H9 (cell line): ENCODE measurements around the gene CLIC3. TPM values are rescaled to one million over a fixed set of nuclear protein-coding genes. Genes with fewer than 3 reads are reported as not detected.

Source experiments
- DNase-seq: peaks from one replicate; pipeline ENCODE4 v3.0.0-alpha.2; 2017
- H2AFZ ChIP-seq: one replicate; pipeline ENCODE4 v1.6.1; 2013; ENCODE audit warnings: mild to moderate bottlenecking, low read length, control low read depth, moderate library complexity
- H2AK5ac ChIP-seq: 2 replicates; pipeline ENCODE4 v1.6.1; 2013; ENCODE audit warnings: low read length, control low read depth, mixed read lengths; ENCODE audit not compliant: insufficient read length
- H2BK120ac ChIP-seq: one replicate; pipeline ENCODE4 v1.6.1; 2013; ENCODE audit warnings: low read depth, mild to moderate bottlenecking, low read length, control low read depth, inconsistent platforms; ENCODE audit not compliant: poor library complexity, severe bottlenecking
- H2BK12ac ChIP-seq: 2 replicates; pipeline ENCODE4 v1.6.1; 2013; ENCODE audit warnings: low read length, control low read depth, mixed read lengths, low read depth; ENCODE audit not compliant: insufficient read length
- H2BK15ac ChIP-seq: 2 replicates; pipeline ENCODE4 v1.6.1; 2013; ENCODE audit warnings: low read depth, low read length, control low read depth
- H2BK20ac ChIP-seq: one replicate; pipeline ENCODE4 v1.6.1; 2013; ENCODE audit warnings: low read depth, mild to moderate bottlenecking, low read length, control low read depth, inconsistent platforms; ENCODE audit not compliant: poor library complexity, severe bottlenecking
- H2BK5ac ChIP-seq: 2 replicates; pipeline ENCODE4 v1.6.1; 2013; ENCODE audit warnings: low read length, control low read depth, mixed read lengths; ENCODE audit not compliant: insufficient read length
- H3K14ac ChIP-seq: 2 replicates; pipeline ENCODE4 v1.6.1; 2013; ENCODE audit warnings: low read length, control low read depth; ENCODE audit not compliant: insufficient read depth
- H3K18ac ChIP-seq: 2 replicates; pipeline ENCODE4 v1.6.1; 2013; ENCODE audit warnings: low read depth, mild to moderate bottlenecking, mixed read lengths, low read length, control low read depth; ENCODE audit not compliant: insufficient read length
- H3K23ac ChIP-seq: 2 replicates; pipeline ENCODE4 v1.6.1; 2013; ENCODE audit warnings: low read length, control low read depth, mixed read lengths, low read depth; ENCODE audit not compliant: insufficient read length
- H3K23me2 ChIP-seq: 2 replicates; pipeline ENCODE4 v1.6.1; 2013; ENCODE audit warnings: low read depth, mild to moderate bottlenecking, mixed read lengths, low read length, control low read depth; ENCODE audit not compliant: insufficient read length, poor library complexity, severe bottlenecking
- H3K27ac ChIP-seq: 2 replicates; pipeline ENCODE4 v1.5.1; 2013; ENCODE audit warnings: low read length, control low read depth, mixed read lengths, low read depth; ENCODE audit not compliant: insufficient read length
- H3K27me3 ChIP-seq: 2 replicates; pipeline ENCODE4 v1.6.1; 2013; ENCODE audit warnings: low read length, control low read depth, inconsistent platforms; ENCODE audit not compliant: insufficient read depth
- H3K4ac ChIP-seq: 2 replicates; pipeline ENCODE4 v1.6.1; 2013; ENCODE audit warnings: low read depth, mild to moderate bottlenecking, control low read depth, inconsistent platforms, low read length, moderate library complexity
- H3K4me1 ChIP-seq: 2 replicates; pipeline ENCODE4 v1.6.1; 2013; ENCODE audit warnings: low read length, control low read depth, inconsistent platforms; ENCODE audit not compliant: insufficient read depth
- H3K4me2 ChIP-seq: 2 replicates; pipeline ENCODE4 v1.6.1; 2013; ENCODE audit warnings: low read length, control low read depth, mixed read lengths; ENCODE audit not compliant: insufficient read length, insufficient read depth
- H3K56ac ChIP-seq: 2 replicates; pipeline ENCODE4 v1.6.1; 2013; ENCODE audit warnings: low read depth, mild to moderate bottlenecking, mixed read lengths, low read length, control low read depth; ENCODE audit not compliant: insufficient read length
- H3K79me1 ChIP-seq: 2 replicates; pipeline ENCODE4 v1.6.1; 2013; ENCODE audit warnings: low read depth, mild to moderate bottlenecking, moderate library complexity, low read length, control low read depth, inconsistent platforms; ENCODE audit not compliant: insufficient read depth, poor library complexity, severe bottlenecking
- H3K79me2 ChIP-seq: 2 replicates; pipeline ENCODE4 v1.6.1; 2013; ENCODE audit warnings: low read length, control low read depth, inconsistent platforms; ENCODE audit not compliant: insufficient read depth
- H3K9ac ChIP-seq: 2 replicates; pipeline ENCODE4 v1.6.1; 2013; ENCODE audit warnings: low read length, control low read depth, mixed read lengths; ENCODE audit not compliant: insufficient read length; ENCODE audit errors: extremely low read depth
- H3K9me3 ChIP-seq: one replicate; pipeline ENCODE4 v1.6.1; 2013; ENCODE audit warnings: low read depth, low read length, inconsistent platforms; ENCODE audit not compliant: control insufficient read depth
- H3T11ph ChIP-seq: one replicate; pipeline ENCODE4 v1.6.1; 2013; ENCODE audit warnings: mild to moderate bottlenecking, low read length, control low read depth, inconsistent platforms
- H4K20me1 ChIP-seq: one replicate; pipeline ENCODE4 v1.6.1; 2013; ENCODE audit not compliant: control insufficient read depth, insufficient read length, insufficient read depth
- H4K5ac ChIP-seq: 2 replicates; pipeline ENCODE4 v1.6.1; 2013; ENCODE audit warnings: low read depth, mild to moderate bottlenecking, mixed read lengths, low read length, control low read depth; ENCODE audit not compliant: insufficient read length
- H4K8ac ChIP-seq: replicated peaks from 2 replicates; pipeline ENCODE4 v1.6.1; 2013; ENCODE audit warnings: low read length, control low read depth, mixed read lengths, low read depth; ENCODE audit not compliant: insufficient read length
- H4K91ac ChIP-seq: 2 replicates; pipeline ENCODE4 v1.6.1; 2013; ENCODE audit warnings: low read depth, mild to moderate bottlenecking, moderate library complexity, mixed read lengths, low read length, control low read depth; ENCODE audit not compliant: insufficient read length
- H3K27ac Mint-ChIP-seq, 3 experiments: 2 replicates in 2 of 3; 3 replicates in 1 of 3; pipeline ENCODE4 v1.8.0; 2020 to 2021; ENCODE audit warnings: mixed read lengths in 3 of 3, mild to moderate bottlenecking in 1 of 3, moderate library complexity in 1 of 3
- H3K27me3 Mint-ChIP-seq: 2 replicates; pipeline ENCODE4 v1.8.0; 2021; ENCODE audit warnings: low read depth, mild to moderate bottlenecking, moderate library complexity, mixed read lengths
- H3K36me3 Mint-ChIP-seq, 3 experiments: 2 replicates in 2 of 3; 3 replicates in 1 of 3; pipeline ENCODE4 v1.8.0; 2020 to 2021; ENCODE audit warnings: low read depth in 3 of 3, mixed read lengths in 3 of 3; ENCODE audit not compliant: insufficient read depth in 1 of 3
- H3K4me1 Mint-ChIP-seq, 2 experiments: 2 replicates each; pipeline ENCODE4 v1.8.0; 2020; ENCODE audit warnings: mixed read lengths in 2 of 2
- H3K4me3 Mint-ChIP-seq, 2 experiments: 2 replicates in 1 of 2; 3 replicates in 1 of 2; pipeline ENCODE4 v1.8.0; 2020 to 2021; ENCODE audit warnings: mild to moderate bottlenecking in 2 of 2, mixed read lengths in 2 of 2, moderate library complexity in 1 of 2
- H3K9me3 Mint-ChIP-seq, 2 experiments: 2 replicates in 1 of 2; 3 replicates in 1 of 2; pipeline ENCODE4 v1.8.0; 2020; ENCODE audit warnings: mild to moderate bottlenecking in 2 of 2, mixed read lengths in 2 of 2, moderate library complexity in 1 of 2
- WGBS: extraction: QIAGEN DNeasy Blood & Tissue Kit; methylation state at CpG from one replicate; pipeline ENCODE4 v1.1.7; 2013; ENCODE audit warnings: missing lambda C conversion rate, low lambda C conversion rate, mixed read lengths; ENCODE audit not compliant: insufficient read length; ENCODE audit errors: extremely low coverage; 5-methylcytosine and 5-hydroxymethylcytosine counted together
- total RNA-seq: library from RNA; stranded (reverse); gene quantifications from 2 replicates; pipeline ENCODE4 v1.2.1, GENCODE V29; 2021
- TF ChIP-seq, protein P1 (sequence below): fragments of 200-600 bp; sonication (generic); conservative IDR thresholded peaks from 3 replicates; pipeline ENCODE4 v1.8.0; 2021; ENCODE audit warnings: antibody characterized with exemption, mild to moderate bottlenecking

The CLIC3 gene
- total RNA-seq, 1 experiment from 2014 or later, result 0.31 TPM

GRCh38 chr9:137022662-137023008 lies 26.3 kb upstream of the CLIC3 start:
- Histone ChIP-seq H3K14ac (no peak overlapping the region), H3K9ac (no peak overlapping the region), H4K91ac (no peak overlapping the region), H2BK20ac (no peak overlapping the region), H3K4me2 (no peak overlapping the region), H3K9me3 (no peaks in the 10 kb centered on the region), H2AFZ (no peak overlapping the region), H3K27me3 (no peaks in the 10 kb centered on the region), H2AK5ac (no peak overlapping the region), H2BK5ac (no peak overlapping the region), H3K23ac (no peak overlapping the region), H3K18ac (no peak overlapping the region), H3T11ph (no peak overlapping the region), H2BK120ac (no peak overlapping the region), H2BK12ac (no peak overlapping the region), H4K20me1 (no peaks in the 10 kb centered on the region), H4K8ac (no peak overlapping the region), H3K23me2 (peaks cover 6% of the 10 kb centered on the region), H3K4ac (no peak overlapping the region), H3K4me1 (no peaks in the 10 kb centered on the region), H2BK15ac (no peak overlapping the region), H4K5ac (no peak overlapping the region), H3K79me2 (no peaks in the 10 kb centered on the region), H3K79me1 (no peaks in the 10 kb centered on the region), H3K27ac (no peak overlapping the region), H3K56ac (no peak overlapping the region)
- H3K4me3 Mint-ChIP-seq, result no peak overlapping the region
- TF ChIP-seq, protein P1, sequence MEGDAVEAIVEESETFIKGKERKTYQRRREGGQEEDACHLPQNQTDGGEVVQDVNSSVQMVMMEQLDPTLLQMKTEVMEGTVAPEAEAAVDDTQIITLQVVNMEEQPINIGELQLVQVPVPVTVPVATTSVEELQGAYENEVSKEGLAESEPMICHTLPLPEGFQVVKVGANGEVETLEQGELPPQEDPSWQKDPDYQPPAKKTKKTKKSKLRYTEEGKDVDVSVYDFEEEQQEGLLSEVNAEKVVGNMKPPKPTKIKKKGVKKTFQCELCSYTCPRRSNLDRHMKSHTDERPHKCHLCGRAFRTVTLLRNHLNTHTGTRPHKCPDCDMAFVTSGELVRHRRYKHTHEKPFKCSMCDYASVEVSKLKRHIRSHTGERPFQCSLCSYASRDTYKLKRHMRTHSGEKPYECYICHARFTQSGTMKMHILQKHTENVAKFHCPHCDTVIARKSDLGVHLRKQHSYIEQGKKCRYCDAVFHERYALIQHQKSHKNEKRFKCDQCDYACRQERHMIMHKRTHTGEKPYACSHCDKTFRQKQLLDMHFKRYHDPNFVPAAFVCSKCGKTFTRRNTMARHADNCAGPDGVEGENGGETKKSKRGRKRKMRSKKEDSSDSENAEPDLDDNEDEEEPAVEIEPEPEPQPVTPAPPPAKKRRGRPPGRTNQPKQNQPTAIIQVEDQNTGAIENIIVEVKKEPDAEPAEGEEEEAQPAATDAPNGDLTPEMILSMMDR, result no peak
- H3K9me3 Mint-ChIP-seq, result no peaks in the 10 kb centered on the region
- H3K36me3 Mint-ChIP-seq, result peaks cover 0 to 2% (median 0%) of the 10 kb centered on the region in 3 experiments; a peak in 1 of 7 replicates
- DNase-seq, result no peak
- H3K27ac Mint-ChIP-seq, result no peak overlapping the region
- H3K4me1 Mint-ChIP-seq, result peaks cover 2 to 13% of the 10 kb centered on the region in 2 experiments; a peak in 3 of 4 replicates
- no CpG with 5 or more reads among the region's 23 CpGs for WGBS
- peaks cover 11% of the 10 kb centered on the region for H3K27me3 Mint-ChIP-seq
